ENCODE measurements around the gene NXPH2.

NXPH2 gene

DNA sequence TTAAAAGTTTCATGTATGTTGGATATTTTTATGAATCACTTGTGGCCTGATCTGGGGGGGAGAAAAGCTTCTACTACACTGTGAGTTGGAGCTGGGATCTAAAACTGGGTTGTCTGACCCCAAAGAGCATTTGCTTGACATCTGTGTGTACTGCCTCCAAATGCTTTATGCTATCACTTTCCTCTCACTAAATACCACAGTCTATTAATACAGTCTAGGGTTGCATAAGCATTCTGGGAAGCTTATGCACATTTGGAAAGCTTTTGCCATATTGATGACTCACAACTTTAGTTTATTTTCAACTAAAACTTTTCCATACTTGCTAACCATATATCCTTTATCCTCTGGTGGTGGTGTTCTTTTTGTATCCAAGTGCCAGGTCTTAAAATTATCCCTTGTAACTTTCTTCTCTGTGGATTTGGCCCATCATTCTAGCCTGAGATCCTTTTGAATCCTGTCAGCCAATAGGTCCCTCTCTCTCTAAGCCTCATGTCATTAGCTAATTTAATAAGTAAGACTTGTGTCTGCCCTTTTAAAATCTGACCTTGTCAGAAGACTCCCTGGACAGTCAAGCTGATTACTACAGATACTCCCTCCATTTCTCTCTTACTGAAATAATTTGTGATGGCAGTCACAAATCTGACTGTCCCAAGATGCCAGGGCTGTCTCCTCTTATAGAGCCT lies 72.7 kb downstream of the NXPH2 start:
- no peak overlapping the region for H3K27ac ChIP-seq (ENCODE audit: low read length)
- H3K36me3 ChIP-seq (ENCODE audit: control insufficient read depth in 1 of 2, insufficient read depth in 2 of 2, low read length in 2 of 2): no peaks in the 10 kb centered on the region
- H3K9me3 ChIP-seq (ENCODE audit: control insufficient read depth in 1 of 2, low read length in 2 of 2): no peaks in the 10 kb centered on the region
- no peaks in the 10 kb centered on the region for H3K27me3 ChIP-seq (ENCODE audit: low read depth, low read length)
- H3K4me1 ChIP-seq (ENCODE audit: control insufficient read depth in 1 of 2, insufficient read depth in 2 of 2, low read length in 2 of 2): no peaks in the 10 kb centered on the region
- no peak overlapping the region for H3K4me3 ChIP-seq (ENCODE audit: low read depth in 1 of 2, low read length in 2 of 2)

GRCh38 chr2:138703242-138703641 lies 76.9 kb downstream of the NXPH2 start:
- H3K9me3 ChIP-seq (ENCODE audit: control insufficient read depth in 1 of 2, low read length in 2 of 2): no peaks in the 10 kb centered on the region
- H3K27me3 ChIP-seq (ENCODE audit: low read depth, low read length): no peaks in the 10 kb centered on the region
- no peak overlapping the region for H3K4me3 ChIP-seq (ENCODE audit: low read depth in 1 of 2, low read length in 2 of 2)

GRCh38 chr2:138700716-138701115 lies 79.5 kb downstream of the NXPH2 start:
- Histone ChIP-seq H3K27me3 (ENCODE audit: low read depth, low read length) (no peaks in the 10 kb centered on the region), H3K9me3 (ENCODE audit: control insufficient read depth in 1 of 2, low read length in 2 of 2) (no peaks in the 10 kb centered on the region), H3K36me3 (ENCODE audit: control insufficient read depth in 1 of 2, insufficient read depth in 2 of 2, low read length in 2 of 2) (no peaks in the 10 kb centered on the region), H3K27ac (ENCODE audit: low read length) (no peak overlapping the region), H3K4me3 (ENCODE audit: low read depth in 1 of 2, low read length in 2 of 2) (no peak overlapping the region), H3K4me1 (ENCODE audit: control insufficient read depth in 1 of 2, insufficient read depth in 2 of 2, low read length in 2 of 2) (no peaks in the 10 kb centered on the region)

More at GRCh38 chr2:138703242-138703641, 76.9 kb downstream of the NXPH2 start:
- Histone ChIP-seq H3K4me1 (ENCODE audit: control insufficient read depth in 1 of 2, insufficient read depth in 2 of 2, low read length in 2 of 2) (no peaks in the 10 kb centered on the region), H3K27ac (ENCODE audit: low read length) (no peak overlapping the region), H3K36me3 (ENCODE audit: control insufficient read depth in 1 of 2, insufficient read depth in 2 of 2, low read length in 2 of 2) (no peaks in the 10 kb centered on the region)

DNA sequence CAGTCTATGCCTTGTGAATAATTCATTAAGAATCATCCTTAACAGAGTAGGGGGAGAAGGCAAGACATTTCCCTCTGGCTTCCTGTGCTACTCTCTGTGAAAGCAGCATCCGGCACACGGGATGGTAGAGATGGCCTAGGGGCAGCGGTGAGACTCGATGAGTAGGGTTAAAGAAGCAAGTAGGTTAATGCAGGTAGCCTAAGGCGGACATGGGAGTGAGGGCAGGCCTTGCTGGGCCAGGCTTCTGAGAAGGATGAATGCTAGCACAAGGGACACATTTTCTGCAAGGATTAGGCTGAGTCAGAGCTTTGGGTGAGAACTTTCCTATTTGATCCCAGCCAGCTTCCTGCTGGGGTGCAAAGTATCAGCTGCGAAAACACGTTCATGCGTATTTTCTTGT lies 80.8 kb downstream of the NXPH2 start:
- no peaks in the 10 kb centered on the region for H3K36me3 ChIP-seq (ENCODE audit: control insufficient read depth in 1 of 2, insufficient read depth in 2 of 2, low read length in 2 of 2)
- no peak overlapping the region for H3K27ac ChIP-seq (ENCODE audit: low read length)
- H3K4me3 ChIP-seq (ENCODE audit: low read depth in 1 of 2, low read length in 2 of 2): no peak overlapping the region
- no peaks in the 10 kb centered on the region for H3K4me1 ChIP-seq (ENCODE audit: control insufficient read depth in 1 of 2, insufficient read depth in 2 of 2, low read length in 2 of 2)
- H3K9me3 ChIP-seq (ENCODE audit: control insufficient read depth in 1 of 2, low read length in 2 of 2): no peaks in the 10 kb centered on the region
- H3K27me3 ChIP-seq (ENCODE audit: low read depth, low read length): no peaks in the 10 kb centered on the region

- Histone ChIP-seq H3K4me1 (ENCODE audit: control insufficient read depth in 1 of 2, insufficient read depth in 2 of 2, low read length in 2 of 2) (no peaks in the 10 kb centered on the region), H3K27me3 (ENCODE audit: low read depth, low read length) (no peaks in the 10 kb centered on the region), H3K27ac (ENCODE audit: low read length) (no peak overlapping the region), H3K9me3 (ENCODE audit: control insufficient read depth in 1 of 2, low read length in 2 of 2) (no peaks in the 10 kb centered on the region), H3K4me3 (ENCODE audit: low read depth in 1 of 2, low read length in 2 of 2) (no peak overlapping the region), H3K36me3 (ENCODE audit: control insufficient read depth in 1 of 2, insufficient read depth in 2 of 2, low read length in 2 of 2) (no peaks in the 10 kb centered on the region)
Measured at GRCh38 chr2:138698428-138698827, 81.8 kb downstream of the NXPH2 start.

- Histone ChIP-seq H3K27ac (ENCODE audit: low read length) (no peak overlapping the region), H3K4me3 (ENCODE audit: low read depth in 1 of 2, low read length in 2 of 2) (no peak overlapping the region), H3K4me1 (ENCODE audit: control insufficient read depth in 1 of 2, insufficient read depth in 2 of 2, low read length in 2 of 2) (no peaks in the 10 kb centered on the region), H3K27me3 (ENCODE audit: low read depth, low read length) (no peaks in the 10 kb centered on the region), H3K9me3 (ENCODE audit: control insufficient read depth in 1 of 2, low read length in 2 of 2) (no peaks in the 10 kb centered on the region), H3K36me3 (ENCODE audit: control insufficient read depth in 1 of 2, insufficient read depth in 2 of 2, low read length in 2 of 2) (no peaks in the 10 kb centered on the region)
Measured at GRCh38 chr2:138691667-138692066, 88.5 kb downstream of the NXPH2 start.

GRCh38 chr2:138689705-138690104 lies 90.5 kb downstream of the NXPH2 start:
- Histone ChIP-seq H3K27me3 (ENCODE audit: low read depth, low read length) (no peaks in the 10 kb centered on the region), H3K27ac (ENCODE audit: low read length) (no peak overlapping the region), H3K36me3 (ENCODE audit: control insufficient read depth in 1 of 2, insufficient read depth in 2 of 2, low read length in 2 of 2) (no peaks in the 10 kb centered on the region), H3K4me1 (ENCODE audit: control insufficient read depth in 1 of 2, insufficient read depth in 2 of 2, low read length in 2 of 2) (no peaks in the 10 kb centered on the region), H3K4me3 (ENCODE audit: low read depth in 1 of 2, low read length in 2 of 2) (no peak overlapping the region), H3K9me3 (ENCODE audit: control insufficient read depth in 1 of 2, low read length in 2 of 2) (no peaks in the 10 kb centered on the region)

GRCh38 chr2:138682163-138682562 lies 98.0 kb downstream of the NXPH2 start:
- H3K4me1 ChIP-seq (ENCODE audit: control insufficient read depth in 1 of 2, insufficient read depth in 2 of 2, low read length in 2 of 2): no peaks in the 10 kb centered on the region
- H3K27ac ChIP-seq (ENCODE audit: low read length): no peak overlapping the region
- H3K9me3 ChIP-seq (ENCODE audit: control insufficient read depth in 1 of 2, low read length in 2 of 2): no peaks in the 10 kb centered on the region
- no peaks in the 10 kb centered on the region for H3K27me3 ChIP-seq (ENCODE audit: low read depth, low read length)
- H3K4me3 ChIP-seq (ENCODE audit: low read depth in 1 of 2, low read length in 2 of 2): no peak overlapping the region
- no peaks in the 10 kb centered on the region for H3K36me3 ChIP-seq (ENCODE audit: control insufficient read depth in 1 of 2, insufficient read depth in 2 of 2, low read length in 2 of 2)

- Histone ChIP-seq H3K4me3 (ENCODE audit: low read depth in 1 of 2, low read length in 2 of 2) (no peak overlapping the region), H3K27ac (ENCODE audit: low read length) (no peak overlapping the region), H3K9me3 (ENCODE audit: control insufficient read depth in 1 of 2, low read length in 2 of 2) (no peaks in the 10 kb centered on the region), H3K4me1 (ENCODE audit: control insufficient read depth in 1 of 2, insufficient read depth in 2 of 2, low read length in 2 of 2) (no peaks in the 10 kb centered on the region), H3K36me3 (ENCODE audit: control insufficient read depth in 1 of 2, insufficient read depth in 2 of 2, low read length in 2 of 2) (no peaks in the 10 kb centered on the region), H3K27me3 (ENCODE audit: low read depth, low read length) (no peaks in the 10 kb centered on the region)
Measured at GRCh38 chr2:138677221-138677620, 103.0 kb downstream of the NXPH2 start.

- Histone ChIP-seq H3K27ac (ENCODE audit: low read length) (no peak overlapping the region), H3K4me1 (ENCODE audit: control insufficient read depth in 1 of 2, insufficient read depth in 2 of 2, low read length in 2 of 2) (no peaks in the 10 kb centered on the region), H3K36me3 (ENCODE audit: control insufficient read depth in 1 of 2, insufficient read depth in 2 of 2, low read length in 2 of 2) (no peaks in the 10 kb centered on the region), H3K9me3 (ENCODE audit: control insufficient read depth in 1 of 2, low read length in 2 of 2) (no peaks in the 10 kb centered on the region), H3K27me3 (ENCODE audit: low read depth, low read length) (no peaks in the 10 kb centered on the region), H3K4me3 (ENCODE audit: low read depth in 1 of 2, low read length in 2 of 2) (no peak overlapping the region)
Measured at GRCh38 chr2:138676619-138677021, 103.6 kb downstream of the NXPH2 start.

- Histone ChIP-seq H3K4me1 (ENCODE audit: control insufficient read depth in 1 of 2, insufficient read depth in 2 of 2, low read length in 2 of 2) (no peaks in the 10 kb centered on the region), H3K4me3 (ENCODE audit: low read depth in 1 of 2, low read length in 2 of 2) (no peak overlapping the region), H3K27ac (ENCODE audit: low read length) (no peak overlapping the region), H3K9me3 (ENCODE audit: control insufficient read depth in 1 of 2, low read length in 2 of 2) (no peaks in the 10 kb centered on the region), H3K36me3 (ENCODE audit: control insufficient read depth in 1 of 2, insufficient read depth in 2 of 2, low read length in 2 of 2) (no peaks in the 10 kb centered on the region), H3K27me3 (ENCODE audit: low read depth, low read length) (no peaks in the 10 kb centered on the region)
Measured at GRCh38 chr2:138671566-138671965, 108.6 kb downstream of the NXPH2 start.

- no peaks in the 10 kb centered on the region for H3K4me1 ChIP-seq (ENCODE audit: control insufficient read depth in 1 of 2, insufficient read depth in 2 of 2, low read length in 2 of 2)
- no peaks in the 10 kb centered on the region for H3K27me3 ChIP-seq (ENCODE audit: low read depth, low read length)
- no peak overlapping the region for H3K27ac ChIP-seq (ENCODE audit: low read length)
- H3K36me3 ChIP-seq (ENCODE audit: control insufficient read depth in 1 of 2, insufficient read depth in 2 of 2, low read length in 2 of 2): no peaks in the 10 kb centered on the region
- H3K4me3 ChIP-seq (ENCODE audit: low read depth in 1 of 2, low read length in 2 of 2): no peak overlapping the region
- H3K9me3 ChIP-seq (ENCODE audit: control insufficient read depth in 1 of 2, low read length in 2 of 2): no peaks in the 10 kb centered on the region
Measured at GRCh38 chr2:138670734-138671133, 109.5 kb downstream of the NXPH2 start.
